OCI-M2 (cell line): ENCODE measurements around the gene CDH6.

Experiments
- DNase-seq: peaks from one replicate; lab custom pipeline; 2025; ENCODE audit not compliant: unreplicated experiment; lab: John Stamatoyannopoulos, UW

CDH6 gene

GRCh38 chr5:31197183-31197582 lies 3.7 kb downstream of the CDH6 start:
- no peak for DNase-seq

- DNase-seq: no peak
Observed at GRCh38 chr5:31204958-31205357, 11.5 kb downstream of the CDH6 start.

GRCh38 chr5:31208043-31208442 lies 14.6 kb downstream of the CDH6 start:
- no peak for DNase-seq

GRCh38 chr5:31209334-31209733 lies 15.8 kb downstream of the CDH6 start:
- DNase-seq: no peak

DNA sequence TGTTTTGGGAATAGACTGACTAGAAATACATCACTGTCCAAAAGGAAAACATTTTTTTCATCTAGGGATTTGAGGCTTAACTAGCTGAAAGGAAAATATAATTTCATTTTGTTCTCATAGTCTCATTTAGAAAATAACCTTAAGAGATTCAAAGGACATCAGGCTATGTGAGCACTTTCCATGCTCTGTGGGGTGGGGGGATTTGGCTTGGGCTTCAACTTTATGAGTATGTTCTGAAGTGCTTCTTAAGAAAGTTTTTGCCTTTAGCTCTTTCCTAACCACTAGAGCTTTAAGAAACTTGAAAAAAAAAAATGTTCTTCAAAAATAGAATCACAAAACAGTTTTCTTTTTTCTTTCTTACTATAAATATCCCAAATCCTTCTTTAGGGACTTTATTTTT lies 17.6 kb downstream of the CDH6 start:
- no peak for DNase-seq

GRCh38 chr5:31213257-31213656 lies 19.8 kb downstream of the CDH6 start:
- no peak for DNase-seq

DNA sequence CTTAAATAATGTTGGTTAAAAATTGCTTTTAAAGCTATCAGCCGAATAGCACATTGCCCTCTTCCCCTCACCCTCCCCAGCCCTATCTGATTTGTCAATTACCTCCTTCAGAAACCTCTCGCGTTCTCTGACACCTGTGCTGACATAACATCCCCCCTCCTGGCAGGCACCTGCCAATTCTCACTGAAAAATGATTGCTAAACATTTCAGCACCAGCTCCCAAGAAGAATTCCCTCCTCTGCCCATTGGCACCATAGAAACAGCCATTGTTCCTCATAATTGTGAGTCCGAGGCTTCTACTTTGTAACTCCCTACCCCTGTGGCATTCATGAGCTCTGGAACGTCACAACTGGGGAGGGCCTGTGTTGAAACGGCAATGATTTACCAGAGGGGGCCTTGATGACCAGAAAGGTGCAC lies 20.2 kb downstream of the CDH6 start:
- DNase-seq: no peak

DNA sequence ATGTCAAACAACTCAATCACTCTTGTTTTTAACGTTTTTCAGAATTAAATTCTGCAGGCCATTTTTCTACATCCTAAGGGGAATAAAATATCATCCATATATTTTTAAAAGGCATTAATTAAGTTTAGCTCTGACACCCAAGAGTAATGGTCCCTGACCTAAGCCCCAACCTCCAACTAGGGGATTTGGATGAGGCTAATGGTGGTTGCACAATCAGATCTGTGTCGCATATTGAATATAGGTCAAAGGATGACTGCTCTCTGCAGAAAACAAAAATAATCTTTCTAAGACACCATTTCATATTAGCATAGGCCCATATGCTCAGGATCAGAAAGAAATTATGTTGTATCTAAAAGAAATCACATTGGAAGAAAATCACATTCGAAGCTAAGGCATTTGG lies 20.7 kb downstream of the CDH6 start:
- DNase-seq: no peak

GRCh38 chr5:31215236-31215635 lies 21.8 kb downstream of the CDH6 start:
- DNase-seq: no peak

GRCh38 chr5:31217446-31217845 lies 24.0 kb downstream of the CDH6 start:
- DNase-seq: no peak

GRCh38 chr5:31218978-31219377 lies 25.5 kb downstream of the CDH6 start:
- DNase-seq: no peak

DNA sequence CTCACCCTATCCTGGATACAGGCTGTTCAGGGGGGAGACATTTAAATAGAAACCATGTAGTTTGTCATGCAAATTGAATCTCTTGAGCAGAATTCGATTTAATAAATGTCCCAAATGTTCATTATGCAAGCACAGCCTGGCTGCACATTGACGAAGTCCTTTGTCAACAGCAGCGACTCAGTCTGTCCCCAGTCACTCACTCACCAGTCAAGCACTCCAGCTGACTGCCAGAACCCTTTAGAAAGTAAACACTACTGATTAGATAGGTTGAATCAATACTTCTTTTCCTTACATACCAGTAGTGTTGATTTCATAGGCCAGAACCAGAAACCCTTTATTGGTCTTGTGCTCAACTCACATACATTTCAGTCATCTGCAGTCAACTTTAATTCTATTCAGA lies 27.5 kb downstream of the CDH6 start:
- DNase-seq: no peak

- DNase-seq: no peak
Observed at GRCh38 chr5:31225118-31225517, 31.6 kb downstream of the CDH6 start.

GRCh38 chr5:31225613-31226012 lies 32.1 kb downstream of the CDH6 start:
- no peak for DNase-seq

GRCh38 chr5:31226651-31227050 lies 33.2 kb downstream of the CDH6 start:
- no peak for DNase-seq

DNA sequence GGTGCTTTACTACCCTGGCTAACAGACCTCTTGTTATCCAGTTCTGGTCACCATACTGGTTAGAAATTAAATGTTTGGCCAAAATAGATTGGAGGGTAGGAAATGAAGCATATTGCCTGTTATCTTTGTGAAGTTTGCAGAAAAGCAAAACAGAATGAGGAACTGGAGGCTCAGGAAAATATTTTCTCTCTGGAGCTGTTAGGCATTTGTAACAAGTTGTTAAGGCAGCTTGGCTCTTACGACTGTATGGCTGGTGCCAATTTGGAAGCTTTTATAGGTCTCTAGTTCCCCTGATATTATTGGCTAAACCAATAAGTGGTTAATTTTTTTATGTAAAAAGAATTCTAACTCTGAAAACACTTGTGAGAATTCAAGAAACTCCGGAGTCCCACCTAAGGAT lies 35.8 kb downstream of the CDH6 start:
- no peak for DNase-seq

- DNase-seq: no peak
Observed at GRCh38 chr5:31231177-31231838, 37.8 kb downstream of the CDH6 start.

- peak; percentile 28 for DNase-seq
Observed at GRCh38 chr5:31232273-31232888, 38.9 kb downstream of the CDH6 start.

DNA sequence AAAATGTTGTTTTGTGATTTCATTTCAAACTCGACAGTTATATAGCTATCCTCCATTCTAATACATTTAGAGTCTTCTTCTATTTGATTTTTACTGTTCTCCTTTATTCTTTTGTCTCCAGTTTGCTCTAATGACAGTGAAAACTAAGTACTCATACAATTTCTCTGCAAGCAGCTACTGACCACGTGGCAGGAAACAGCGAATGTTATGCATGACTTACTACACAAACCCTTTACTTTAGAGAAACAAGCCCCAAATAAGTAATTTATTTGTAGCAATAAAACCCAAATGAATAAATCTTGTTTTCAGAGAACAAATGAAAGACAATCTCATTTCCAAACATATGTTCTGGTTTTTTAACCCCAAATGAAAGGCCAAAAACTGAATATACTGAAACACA lies 41.9 kb downstream of the CDH6 start:
- DNase-seq: no peak

DNA sequence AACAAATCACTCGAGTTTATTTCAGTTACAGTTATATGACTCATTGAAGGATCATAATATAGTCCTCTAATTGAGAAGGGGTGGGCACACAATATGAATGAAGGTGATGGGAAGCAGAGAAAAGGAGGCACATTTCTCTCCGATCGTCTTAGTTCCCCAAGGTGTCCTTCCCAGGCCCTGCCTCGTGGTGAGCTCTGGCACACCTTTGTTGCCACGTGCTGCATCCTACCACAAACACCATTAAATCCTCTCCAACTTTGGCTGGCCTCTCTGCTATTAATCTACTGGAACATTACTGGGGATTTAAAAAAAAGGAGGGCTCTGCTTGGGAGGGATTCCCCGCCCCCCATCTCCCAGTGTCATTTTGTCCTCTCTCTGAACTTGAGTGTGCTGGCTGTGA lies 42.9 kb downstream of the CDH6 start:
- DNase-seq: no peak

GRCh38 chr5:31237174-31237573 lies 43.7 kb downstream of the CDH6 start:
- DNase-seq: no peak

DNA sequence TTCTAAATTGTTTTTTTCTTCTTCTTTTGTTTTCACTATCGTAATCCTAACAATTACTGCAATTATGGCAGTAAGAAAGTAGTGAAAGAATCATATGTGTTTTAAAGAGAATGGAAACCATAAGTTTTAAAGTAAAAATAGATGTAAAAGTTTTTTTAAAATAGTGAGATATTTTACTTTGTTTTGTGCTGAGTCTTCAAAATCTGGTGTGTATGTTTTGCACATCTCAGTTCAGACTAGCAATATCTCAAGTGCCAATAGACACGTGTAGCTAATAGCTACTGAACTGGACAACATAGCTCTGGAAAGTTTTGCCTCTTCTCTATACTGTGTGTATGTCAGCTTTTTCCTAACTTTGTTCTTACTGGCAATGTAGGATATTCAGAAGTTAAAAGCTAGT lies 45.0 kb downstream of the CDH6 start:
- no peak for DNase-seq

GRCh38 chr5:31244921-31245320 lies 51.4 kb downstream of the CDH6 start:
- DNase-seq: no peak
